Activated T-cell treated with anti-CD3 and anti-CD28 coated beads, Interleukin-2, amount 50 U/mL, for 72 hours (primary cell): ENCODE measurements around the gene RAB4A. TPM values are rescaled to one million over a fixed set of nuclear protein-coding genes. Genes with fewer than 3 reads are reported as not detected.

Experiments used
- ATAC-seq, 2 donors: fragments of 150-1000 bp; cut with Tn5 transposase; replicated peaks in 1 of 2; 2 replicates each; pipeline ENCODE4 v1.10.0; 2021; ENCODE audit warnings: moderate library complexity in 2 of 2, mild to moderate bottlenecking in 1 of 2
- DNase-seq, 2 donors: peaks; one replicate each; pipeline ENCODE4 v3.0.0; 2021 to 2022; ENCODE audit warnings: mixed read lengths in 1 of 2
- H3K27ac Mint-ChIP-seq: one replicate; pipeline ENCODE4 v1.8.0; 2022; ENCODE audit warnings: mild to moderate bottlenecking, moderate library complexity, mixed read lengths
- H3K27me3 Mint-ChIP-seq: one replicate; pipeline ENCODE4 v1.8.0; 2022; ENCODE audit warnings: low read depth, mixed read lengths
- H3K36me3 Mint-ChIP-seq, 2 donors: one replicate each; pipeline ENCODE4 v1.8.0; 2022; ENCODE audit warnings: mixed read lengths in 2 of 2, mild to moderate bottlenecking in 1 of 2; ENCODE audit not compliant: insufficient read depth in 2 of 2
- H3K4me1 Mint-ChIP-seq: one replicate; pipeline ENCODE4 v1.8.0; 2022; ENCODE audit warnings: low read depth, mixed read lengths
- H3K4me3 Mint-ChIP-seq, 2 donors: one replicate each; pipeline ENCODE4 v1.8.0; 2022; ENCODE audit warnings: mild to moderate bottlenecking in 2 of 2, mixed read lengths in 2 of 2, moderate library complexity in 2 of 2
- H3K9me3 Mint-ChIP-seq, 2 donors: one replicate each; pipeline ENCODE4 v1.8.0; 2022; ENCODE audit warnings: mixed read lengths in 2 of 2
- total RNA-seq, 2 donors: library from RNA; stranded (reverse); gene quantifications; one replicate each; pipeline ENCODE4 v1.2.3, GENCODE V29; 2022

Gene RAB4A
- total RNA-seq, 2 donors from 2014 or later: 31.7 to 32.3 TPM

GRCh38 chr1:229231754-229232119 lies 39.2 kb upstream of the RAB4A start:
- ATAC-seq: peak in 1 of 2 donors; percentile 47
- H3K4me3 Mint-ChIP-seq: no peak overlapping the region

GRCh38 chr1:229234870-229235472 lies 35.9 kb upstream of the RAB4A start:
- no peak overlapping the region for H3K27ac Mint-ChIP-seq
- DNase-seq (no peak), ATAC-seq (no peak)
- no peaks in the 10 kb centered on the region for H3K36me3 Mint-ChIP-seq
- no peaks in the 10 kb centered on the region for H3K27me3 Mint-ChIP-seq
- H3K9me3 Mint-ChIP-seq: no peaks in the 10 kb centered on the region
- no peak overlapping the region for H3K4me3 Mint-ChIP-seq
- peaks cover 10% of the 10 kb centered on the region for H3K4me1 Mint-ChIP-seq

More at GRCh38 chr1:229231754-229232119, 39.2 kb upstream of the RAB4A start:
- no peak for DNase-seq
- Mint-ChIP-seq H3K9me3 (no peaks in the 10 kb centered on the region), H3K36me3 (no peaks in the 10 kb centered on the region), H3K27me3 (no peaks in the 10 kb centered on the region), H3K4me1 (peaks cover 23% of the 10 kb centered on the region), H3K27ac (no peak overlapping the region)

GRCh38 chr1:229237320-229237719 lies 33.6 kb upstream of the RAB4A start:
- no peaks in the 10 kb centered on the region for H3K9me3 Mint-ChIP-seq
- H3K4me3 Mint-ChIP-seq: no peak overlapping the region
- no peaks in the 10 kb centered on the region for H3K27me3 Mint-ChIP-seq
- ATAC-seq (no peak), DNase-seq (no peak)
- no peaks in the 10 kb centered on the region for H3K4me1 Mint-ChIP-seq
- H3K27ac Mint-ChIP-seq: no peak overlapping the region
- peaks cover 0 to 2% of the 10 kb centered on the region in 2 donors for H3K36me3 Mint-ChIP-seq

GRCh38 chr1:229238231-229238630 lies 32.7 kb upstream of the RAB4A start:
- Mint-ChIP-seq H3K4me1 (no peaks in the 10 kb centered on the region), H3K9me3 (no peaks in the 10 kb centered on the region), H3K27ac (no peak overlapping the region), H3K36me3 (peaks cover 2 to 3% of the 10 kb centered on the region in 2 donors), H3K4me3 (no peak overlapping the region), H3K27me3 (no peaks in the 10 kb centered on the region)
- DNase-seq (no peak), ATAC-seq (no peak)

GRCh38 chr1:229238674-229239415 lies 32.1 kb upstream of the RAB4A start:
- Mint-ChIP-seq H3K36me3 (peaks cover 4 to 6% of the 10 kb centered on the region in 2 donors), H3K9me3 (peaks cover 0 to 6% of the 10 kb centered on the region in 2 donors)

GRCh38 chr1:229240532-229240931 lies 30.4 kb upstream of the RAB4A start:
- H3K27me3 Mint-ChIP-seq: no peaks in the 10 kb centered on the region
- H3K9me3 Mint-ChIP-seq: peaks cover 0 to 7% of the 10 kb centered on the region in 2 donors
- H3K36me3 Mint-ChIP-seq: peaks cover 8% of the 10 kb centered on the region in 2 donors
- no peaks in the 10 kb centered on the region for H3K4me1 Mint-ChIP-seq
- DNase-seq (no peak), ATAC-seq (no peak)
- H3K4me3 Mint-ChIP-seq: no peak overlapping the region
- no peak overlapping the region for H3K27ac Mint-ChIP-seq

More at GRCh38 chr1:229238674-229239415, 32.1 kb upstream of the RAB4A start:
- ATAC-seq: no peak
- DNase-seq: no peak
- no peaks in the 10 kb centered on the region for H3K4me1 Mint-ChIP-seq
- H3K4me3 Mint-ChIP-seq: no peak overlapping the region
- H3K27ac Mint-ChIP-seq: no peak overlapping the region
- H3K27me3 Mint-ChIP-seq: no peaks in the 10 kb centered on the region

GRCh38 chr1:229241390-229241789 lies 29.5 kb upstream of the RAB4A start:
- no peak for ATAC-seq
- no peak for DNase-seq
- Mint-ChIP-seq H3K27ac (no peak overlapping the region), H3K36me3 (peaks cover 8% of the 10 kb centered on the region in 2 donors), H3K4me1 (no peaks in the 10 kb centered on the region), H3K4me3 (no peak overlapping the region), H3K27me3 (no peaks in the 10 kb centered on the region), H3K9me3 (peaks cover 0 to 7% of the 10 kb centered on the region in 2 donors)

GRCh38 chr1:229243638-229244037 lies 27.3 kb upstream of the RAB4A start:
- no peak overlapping the region for H3K4me3 Mint-ChIP-seq

GRCh38 chr1:229244091-229244490 lies 26.8 kb upstream of the RAB4A start:
- H3K9me3 Mint-ChIP-seq: peaks cover 0 to 7% of the 10 kb centered on the region in 2 donors
- H3K27me3 Mint-ChIP-seq: no peaks in the 10 kb centered on the region
- H3K4me1 Mint-ChIP-seq: peaks cover 6% of the 10 kb centered on the region

More at GRCh38 chr1:229243638-229244037, 27.3 kb upstream of the RAB4A start:
- H3K4me1 Mint-ChIP-seq: peaks cover 2% of the 10 kb centered on the region
- DNase-seq: no peak
- peaks cover 8% of the 10 kb centered on the region in 2 donors for H3K36me3 Mint-ChIP-seq
- peaks cover 0 to 7% of the 10 kb centered on the region in 2 donors for H3K9me3 Mint-ChIP-seq
- H3K27ac Mint-ChIP-seq: no peak overlapping the region
- ATAC-seq: no peak
- no peaks in the 10 kb centered on the region for H3K27me3 Mint-ChIP-seq

GRCh38 chr1:229247871-229248270 lies 23.0 kb upstream of the RAB4A start:
- peaks cover 0 to 7% of the 10 kb centered on the region in 2 donors for H3K9me3 Mint-ChIP-seq
- ATAC-seq (no peak), DNase-seq (no peak)
- no peaks in the 10 kb centered on the region for H3K27me3 Mint-ChIP-seq
- peaks cover 5 to 6% of the 10 kb centered on the region in 2 donors for H3K36me3 Mint-ChIP-seq
- peaks cover 41% of the 10 kb centered on the region for H3K4me1 Mint-ChIP-seq
- H3K4me3 Mint-ChIP-seq: no peak overlapping the region
- H3K27ac Mint-ChIP-seq: no peak overlapping the region

More at GRCh38 chr1:229244091-229244490, 26.8 kb upstream of the RAB4A start:
- no peak for DNase-seq
- no peak overlapping the region for H3K4me3 Mint-ChIP-seq
- ATAC-seq: no peak
- no peak overlapping the region for H3K27ac Mint-ChIP-seq
- peaks cover 8% of the 10 kb centered on the region in 2 donors for H3K36me3 Mint-ChIP-seq

- H3K9me3 Mint-ChIP-seq: no peaks in the 10 kb centered on the region
- peaks cover 52% of the 10 kb centered on the region for H3K4me1 Mint-ChIP-seq
- DNase-seq: no peak
- no peaks in the 10 kb centered on the region for H3K27me3 Mint-ChIP-seq
- H3K4me3 Mint-ChIP-seq: no peak overlapping the region
- peak overlapping the region; percentile 14 for H3K27ac Mint-ChIP-seq
- no peak for ATAC-seq
- H3K36me3 Mint-ChIP-seq: peaks cover 1 to 2% of the 10 kb centered on the region in 2 donors
Observed at GRCh38 chr1:229248821-229249817, 21.8 kb upstream of the RAB4A start.

GRCh38 chr1:229249854-229250644 lies 20.9 kb upstream of the RAB4A start:
- H3K27me3 Mint-ChIP-seq: no peaks in the 10 kb centered on the region
- H3K4me1 Mint-ChIP-seq: peaks cover 58% of the 10 kb centered on the region
- no peaks in the 10 kb centered on the region for H3K36me3 Mint-ChIP-seq
- H3K27ac Mint-ChIP-seq: no peak overlapping the region
- ATAC-seq (no peak), DNase-seq (no peak)
- H3K4me3 Mint-ChIP-seq: no peak overlapping the region
- H3K9me3 Mint-ChIP-seq: no peaks in the 10 kb centered on the region
